ENCODE results near the gene ZNF593. TPM values are rescaled to one million over a fixed set of nuclear protein-coding genes. Genes with fewer than 3 reads are reported as not detected.
A peak's percentile ranks its signal among the peaks of the same experiment; 100 is the strongest.

The ZNF593 gene
- total and polyA plus RNA-seq, 7 donors, result 16.3 to 114 (median 37.2) TPM

DNA sequence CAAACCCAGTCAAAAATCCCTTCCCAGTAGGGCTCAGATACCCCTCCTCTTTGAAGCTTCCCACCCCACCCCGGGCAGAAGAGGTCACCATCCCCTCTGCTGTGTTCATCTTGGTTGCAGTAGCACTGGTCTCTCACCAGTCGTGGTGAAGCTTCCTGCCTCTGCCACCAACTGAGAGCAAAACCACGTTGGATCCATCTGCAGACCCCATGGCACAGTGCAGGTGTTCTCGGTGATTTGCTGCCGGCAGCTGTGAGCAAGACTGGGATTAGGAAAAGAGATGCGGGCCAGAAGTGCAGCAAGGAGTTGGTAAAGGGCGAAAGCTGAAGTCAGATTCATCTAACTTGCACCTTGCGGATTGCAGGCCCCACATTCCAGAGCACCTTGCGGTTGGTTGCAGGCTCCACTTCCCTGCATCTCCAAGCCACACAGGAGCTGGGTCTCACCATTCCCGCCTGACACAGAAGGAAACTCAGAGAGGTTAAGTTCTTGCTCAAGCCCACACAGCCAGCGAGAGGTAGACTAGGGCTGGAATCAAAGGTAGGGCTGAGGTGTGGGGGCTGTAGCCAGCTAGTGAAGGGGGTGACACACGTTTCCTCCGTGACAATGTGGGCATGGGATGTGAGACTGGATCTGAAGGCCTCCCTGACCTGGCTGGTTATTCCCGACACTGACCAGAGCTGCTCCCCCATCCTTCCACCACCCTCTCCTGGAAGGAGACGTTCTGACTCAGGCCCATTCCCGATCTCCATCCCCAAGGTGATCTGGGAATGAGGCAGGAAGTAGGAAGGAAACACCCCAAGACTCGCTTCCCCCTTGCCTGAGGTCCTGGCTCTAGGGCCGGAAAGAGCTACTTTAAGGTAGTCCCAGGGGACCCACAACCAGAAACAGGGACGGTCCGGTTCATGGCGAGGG lies 14.1 kb upstream of the ZNF593 start:
- no peak for DNase-seq
- peak overlapping the region in 3 of 4 donors; percentile 12 to 66 (median 31) for H3K27ac ChIP-seq
- H3K9me3 ChIP-seq, result no peaks in the 10 kb centered on the region
- H3K4me3 ChIP-seq, result peak overlapping the region in 1 of 4 donors; percentile 8
- H3K36me3 ChIP-seq, result no peaks in the 10 kb centered on the region
- 64 to 72% methylated on average over 21 of the region's 21 CpGs for WGBS, 2 donors
- intact Hi-C loops (cut with DNase I), result no loop called here
- H3K4me1 ChIP-seq, result peaks cover 0 to under 1% (median 0%) of the 10 kb centered on the region in 4 donors
- TF ChIP-seq POLR2AphosphoS5 (IDR thresholded peaks at IDR 0.05) (peak in 1 of 4 donors; percentile 52), EP300 (IDR thresholded peaks at IDR 0.05) (no peak)
- peaks cover 7 to 30% (median 16%) of the 10 kb centered on the region in 3 donors for H3K27me3 ChIP-seq

DNA sequence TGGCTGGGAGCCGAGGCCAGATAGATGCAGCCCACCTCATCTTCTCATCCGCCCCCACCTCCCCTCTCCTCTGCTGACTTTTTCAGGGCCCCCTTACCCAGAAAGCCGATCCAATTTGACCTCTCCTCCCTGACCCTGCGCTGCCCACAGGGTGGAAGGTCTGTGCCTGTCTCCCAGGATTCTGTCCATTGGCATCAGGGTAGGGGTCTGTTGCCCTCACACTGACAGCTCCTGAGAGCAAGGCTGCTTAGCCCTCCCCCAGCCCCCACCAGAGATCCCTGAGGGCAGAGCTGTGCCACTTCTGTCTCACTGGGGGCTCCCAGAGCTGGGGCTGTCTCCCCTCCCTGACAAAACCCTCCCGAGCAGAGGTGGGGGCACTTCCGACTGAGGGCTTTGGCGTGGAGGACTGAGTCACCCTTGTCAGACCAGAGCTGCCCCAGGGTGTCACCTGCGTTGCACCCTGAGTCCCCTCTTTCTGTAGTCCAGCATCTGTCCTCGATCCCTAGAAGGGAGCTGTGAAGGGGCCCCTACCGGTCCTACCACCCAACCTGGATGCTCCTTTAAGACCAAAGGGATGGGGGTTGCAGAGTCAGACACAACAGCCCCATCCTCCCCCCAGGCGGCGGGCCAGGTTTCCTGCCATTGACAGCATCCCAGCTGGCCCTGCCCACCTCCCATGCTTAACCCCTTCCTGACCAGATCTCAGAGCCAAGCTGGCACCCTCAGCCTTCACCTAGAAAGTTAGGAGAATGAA lies 13.2 kb upstream of the ZNF593 start:
- no peak for DNase-seq
- Histone ChIP-seq H3K27ac (peak overlapping the region in 2 of 4 donors; percentile 12 to 61), H3K4me1 (peaks cover 0 to 8% (median 6%) of the 10 kb centered on the region in 4 donors), H3K9me3 (no peaks in the 10 kb centered on the region), H3K4me3 (peak overlapping the region in 3 of 4 donors; percentile 5 to 15 (median 8)), H3K36me3 (no peaks in the 10 kb centered on the region), H3K27me3 (peaks cover 7 to 30% (median 16%) of the 10 kb centered on the region in 3 donors)
- TF ChIP-seq EP300 (IDR thresholded peaks at IDR 0.05), result no peak
- no peak for TF ChIP-seq POLR2A (IDR thresholded peaks at IDR 0.05)
- TF ChIP-seq POLR2AphosphoS5 (IDR thresholded peaks at IDR 0.05), result no peak
- TF ChIP-seq, protein P1, sequence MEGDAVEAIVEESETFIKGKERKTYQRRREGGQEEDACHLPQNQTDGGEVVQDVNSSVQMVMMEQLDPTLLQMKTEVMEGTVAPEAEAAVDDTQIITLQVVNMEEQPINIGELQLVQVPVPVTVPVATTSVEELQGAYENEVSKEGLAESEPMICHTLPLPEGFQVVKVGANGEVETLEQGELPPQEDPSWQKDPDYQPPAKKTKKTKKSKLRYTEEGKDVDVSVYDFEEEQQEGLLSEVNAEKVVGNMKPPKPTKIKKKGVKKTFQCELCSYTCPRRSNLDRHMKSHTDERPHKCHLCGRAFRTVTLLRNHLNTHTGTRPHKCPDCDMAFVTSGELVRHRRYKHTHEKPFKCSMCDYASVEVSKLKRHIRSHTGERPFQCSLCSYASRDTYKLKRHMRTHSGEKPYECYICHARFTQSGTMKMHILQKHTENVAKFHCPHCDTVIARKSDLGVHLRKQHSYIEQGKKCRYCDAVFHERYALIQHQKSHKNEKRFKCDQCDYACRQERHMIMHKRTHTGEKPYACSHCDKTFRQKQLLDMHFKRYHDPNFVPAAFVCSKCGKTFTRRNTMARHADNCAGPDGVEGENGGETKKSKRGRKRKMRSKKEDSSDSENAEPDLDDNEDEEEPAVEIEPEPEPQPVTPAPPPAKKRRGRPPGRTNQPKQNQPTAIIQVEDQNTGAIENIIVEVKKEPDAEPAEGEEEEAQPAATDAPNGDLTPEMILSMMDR (IDR thresholded peaks at IDR 0.05), result no peak
- intact Hi-C loops (cut with DNase I), result no loop called here
- 28 to 37% methylated on average over 12 of the region's 12 CpGs for WGBS, 2 donors

DNA sequence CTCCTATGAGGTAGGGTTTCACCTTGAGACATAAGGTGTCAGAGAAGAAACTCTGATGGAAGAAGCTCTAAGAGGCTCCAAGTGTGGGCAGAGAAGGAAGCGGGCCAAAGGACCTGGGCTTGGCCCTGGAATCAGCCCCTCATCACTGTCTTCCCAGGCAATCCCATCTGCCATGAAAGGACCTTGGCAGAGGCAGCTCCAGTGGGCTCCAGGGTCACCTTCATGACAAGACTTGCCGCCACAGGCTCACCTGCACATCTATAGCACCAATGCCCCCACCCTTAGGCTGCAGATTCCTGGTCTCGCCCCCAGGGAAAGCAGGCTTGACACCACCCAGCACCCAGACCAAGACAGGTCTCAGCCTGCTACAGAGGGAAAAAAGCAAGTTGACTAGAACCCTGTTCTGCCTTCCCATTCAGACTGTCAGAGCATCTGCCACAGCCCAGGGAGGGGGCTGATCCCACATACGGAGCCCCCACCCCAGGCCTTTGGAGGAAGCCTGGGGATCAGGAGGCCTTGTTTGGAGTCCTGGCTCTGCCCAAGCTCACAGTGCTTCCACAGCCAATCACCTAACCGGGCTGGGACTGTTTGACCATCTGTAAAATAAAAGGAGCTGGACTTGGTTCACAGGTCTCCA lies 11.3 kb upstream of the ZNF593 start:
- peak; percentile 37 for DNase-seq
- peak overlapping the region in 2 of 4 donors; percentile 7 to 45 for H3K27ac ChIP-seq
- intact Hi-C loops (cut with DNase I), result no loop called here
- H3K9me3 ChIP-seq, result no peaks in the 10 kb centered on the region
- peaks cover 0 to 17% (median 12%) of the 10 kb centered on the region in 4 donors for H3K4me1 ChIP-seq
- H3K27me3 ChIP-seq, result peaks cover 7 to 30% (median 16%) of the 10 kb centered on the region in 3 donors
- TF ChIP-seq POLR2A (IDR thresholded peaks at IDR 0.05), result no peak
- WGBS, 2 donors, result 89 to 90% methylated on average over 5 of the region's 5 CpGs
- no peaks in the 10 kb centered on the region for H3K36me3 ChIP-seq
- peak overlapping the region in 2 of 4 donors; percentile 14 to 54 for H3K4me3 ChIP-seq

DNA sequence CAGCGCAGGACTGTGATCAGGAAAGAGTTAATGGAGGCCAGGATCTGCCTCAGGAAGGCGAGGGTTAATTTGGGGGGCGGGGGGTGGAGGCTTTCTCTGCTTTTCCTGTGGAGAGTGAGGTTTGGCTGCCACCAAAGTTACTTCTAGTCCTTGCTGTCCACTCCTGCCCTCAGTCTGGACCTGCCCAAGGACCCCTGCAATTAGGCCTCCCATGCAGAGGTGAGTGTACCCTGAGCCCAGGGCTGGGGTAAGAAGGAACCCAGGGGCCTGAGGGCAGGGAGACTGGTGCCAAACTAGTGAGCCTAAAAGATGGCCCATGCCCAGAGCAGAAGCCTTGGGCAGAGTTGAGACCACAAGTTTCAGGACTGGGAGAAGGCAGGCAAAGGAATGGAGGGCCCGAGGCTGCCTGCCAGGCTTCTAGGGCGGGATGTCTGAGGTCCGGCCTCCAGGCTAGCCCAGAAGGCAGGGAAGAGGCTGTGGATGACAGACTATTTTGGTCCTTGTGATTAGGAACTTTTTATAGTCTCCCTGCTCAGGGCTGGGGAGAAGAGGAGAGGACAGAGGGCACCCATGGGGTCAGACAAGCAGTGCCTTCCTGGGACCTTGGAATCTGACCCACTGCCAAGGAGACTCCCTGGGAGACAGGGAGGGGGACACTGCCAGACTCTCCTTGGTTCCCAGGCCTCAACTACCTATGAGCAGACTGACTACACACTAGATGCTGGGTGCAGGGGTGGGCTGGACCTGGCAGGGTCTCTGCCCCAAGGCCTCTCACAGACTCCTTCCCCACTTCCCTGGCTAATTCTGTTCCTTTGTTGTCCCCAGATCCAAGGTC lies 10.6 kb upstream of the ZNF593 start, which contains the start of gene FAM110D:
TSS of gene FAM110D (plus strand) at position 172 of the 835 bp plus-strand sequence. CDS start 2,213 bp downstream, outside the sequence.
- Histone ChIP-seq H3K4me1 (peaks cover 0 to 22% (median 17%) of the 10 kb centered on the region in 4 donors), H3K4me3 (peak within 1 kb of the TSS in 3 of 4 donors; percentile 14 to 59 (median 54)), H3K27ac (peak within 1 kb of the TSS in 3 of 4 donors; percentile 17 to 45 (median 18)), H3K36me3 (no peaks in the 10 kb centered on the region), H3K9me3 (no peaks in the 10 kb centered on the region), H3K27me3 (peaks cover 7 to 30% (median 16%) of the 10 kb centered on the region in 3 donors)
- TF ChIP-seq POLR2A (IDR thresholded peaks at IDR 0.05), result no peak
- peak in 1 of 4 donors; percentile 31 for TF ChIP-seq POLR2AphosphoS5 (IDR thresholded peaks at IDR 0.05)
- WGBS, 2 donors, result 67 to 71% methylated on average over 6 of the region's 6 CpGs
- intact Hi-C loops (cut with DNase I), result no loop called here
- DNase-seq, result peak; percentile 49

DNA sequence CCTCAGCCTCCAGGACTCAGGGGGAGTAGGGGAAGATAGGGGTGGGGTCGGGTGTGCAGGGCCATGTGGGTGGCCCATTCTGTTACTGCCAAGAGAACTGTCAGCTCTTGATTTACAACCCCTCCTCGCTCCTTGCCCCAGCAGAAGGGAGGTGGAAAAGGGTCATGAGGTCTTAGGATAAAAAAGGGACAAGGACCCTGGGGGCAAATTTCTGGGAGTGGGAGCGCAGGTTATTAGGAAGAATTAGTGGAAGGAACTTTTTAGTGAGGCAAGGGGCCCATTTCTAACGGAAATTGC lies 10.0 kb upstream of the ZNF593 start:
- intact Hi-C loops (cut with DNase I), result loop anchor here (5.0 to 10.0 kb wide), 2 partner anchors 122 to 165 kb away; no protein-coding TSS in a partner anchor
- Histone ChIP-seq H3K4me1 (peaks cover 0 to 28% (median 19%) of the 10 kb centered on the region in 4 donors), H3K36me3 (no peaks in the 10 kb centered on the region), H3K27ac (peak overlapping the region in 2 of 4 donors; percentile 17 to 45), H3K27me3 (peaks cover 7 to 30% (median 16%) of the 10 kb centered on the region in 3 donors), H3K9me3 (no peaks in the 10 kb centered on the region), H3K4me3 (peak overlapping the region in 3 of 4 donors; percentile 14 to 59 (median 54))
- 67 to 77% methylated on average over 4 of the region's 4 CpGs for WGBS, 2 donors
- TF ChIP-seq EP300 (IDR thresholded peaks at IDR 0.05) (no peak), POLR2AphosphoS5 (IDR thresholded peaks at IDR 0.05) (no peak), POLR2A (IDR thresholded peaks at IDR 0.05) (no peak)
- TF ChIP-seq, protein P1 (IDR thresholded peaks at IDR 0.05), result no peak
- no peak for DNase-seq

Measured in sigmoid colon (tissue), 7 donors.